ENCODE measurements around the gene HSPA6.

The HSPA6 gene

DNA sequence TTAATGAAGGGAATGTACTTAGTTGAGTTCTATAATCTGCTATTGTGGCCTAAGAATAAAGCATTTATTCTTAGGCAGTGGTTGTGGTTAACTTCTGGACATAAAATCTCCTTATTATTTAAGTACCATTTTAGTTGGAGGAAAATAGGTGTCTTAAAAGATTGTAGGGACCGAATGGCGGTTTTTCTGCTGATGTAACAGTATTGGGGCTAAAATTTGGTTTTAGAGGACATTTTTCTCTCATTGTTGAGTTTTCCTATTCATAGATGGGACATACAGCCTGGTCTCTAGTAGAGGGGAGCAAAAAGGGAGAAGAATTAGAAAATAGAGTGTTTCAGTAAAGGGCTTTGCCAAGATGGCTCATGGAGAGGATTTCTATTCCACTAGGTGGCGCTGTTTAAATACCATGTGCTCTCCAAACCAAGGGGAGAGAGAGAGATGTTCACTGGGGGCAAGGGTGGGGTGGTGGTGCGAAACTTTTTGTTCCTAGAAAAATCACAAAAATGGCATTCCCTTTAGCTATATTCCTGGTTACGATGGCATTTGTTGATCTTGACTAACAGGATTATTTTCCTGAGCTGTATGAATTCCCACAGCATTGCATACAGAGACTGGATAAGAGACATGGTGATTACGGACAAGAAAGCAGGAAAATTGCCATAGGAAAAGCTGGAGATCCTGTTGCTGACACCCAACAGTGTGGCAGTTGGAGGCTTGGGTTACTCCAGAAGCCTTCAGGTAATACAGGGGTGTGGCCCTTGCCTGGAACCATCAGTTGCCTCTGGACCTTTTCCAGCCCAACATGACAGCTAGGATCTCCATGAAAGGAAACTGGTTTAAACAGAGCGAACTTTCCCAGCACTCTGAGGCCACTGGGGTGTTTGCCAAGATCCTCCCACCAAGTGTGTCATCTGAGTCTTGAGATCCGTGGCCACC lies 37.3 kb upstream of the HSPA6 start:
- no peak overlapping the region for H3K27ac ChIP-seq (replicated peaks; ENCODE audit: low read length)
- no peak overlapping the region for H3K14ac ChIP-seq (ENCODE audit: low read length)
- H2BK15ac ChIP-seq (ENCODE audit: low read length) = no peak overlapping the region
- no peak overlapping the region for H2AK5ac ChIP-seq (ENCODE audit: low read depth, low read length)
- peak; percentile 53 for DNase-seq (ENCODE audit: low spot score)
- no peaks in the 10 kb centered on the region for H3K4me1 ChIP-seq (ENCODE audit: control insufficient read depth in 2 of 2, insufficient read depth in 1 of 2, low read depth in 1 of 2, low read length in 2 of 2)
- H2BK12ac ChIP-seq (ENCODE audit: low read length) = no peak overlapping the region
- no CpG with 5 or more reads among the region's 8 CpGs for WGBS, 2 donors (ENCODE audit: extremely low coverage in 2 of 2, insufficient read length in 2 of 2, insufficient replicate concordance in 1 of 2)
- H4K8ac ChIP-seq (ENCODE audit: low read depth, low read length) = no peak overlapping the region
- no peak overlapping the region for H2BK5ac ChIP-seq (ENCODE audit: low read length)
- H3K4ac ChIP-seq (ENCODE audit: low read length) = no peak overlapping the region
- no peak overlapping the region for H2AFZ ChIP-seq (ENCODE audit: low read length)
- no peak overlapping the region for H3K9ac ChIP-seq (ENCODE audit: low read depth, low read length, poor library complexity)
- no peak overlapping the region for H3K23ac ChIP-seq (ENCODE audit: low read depth, low read length, poor library complexity)
- H3K79me1 ChIP-seq (ENCODE audit: low read depth, low read length) = no peaks in the 10 kb centered on the region
- peaks cover 0 to 13% (median 2%) of the 10 kb centered on the region in 3 experiments for H3K27me3 ChIP-seq (ENCODE audit: control insufficient read depth in 3 of 3, insufficient read depth in 3 of 3, low read depth in 1 of 3, low read length in 3 of 3)
- no peak overlapping the region for H2BK120ac ChIP-seq (ENCODE audit: low read depth, low read length)
- no peak overlapping the region for H4K91ac ChIP-seq (ENCODE audit: low read depth, low read length, poor library complexity)
- no peaks in the 10 kb centered on the region for H3K36me3 ChIP-seq (replicated peaks in 1 of 2; ENCODE audit: control insufficient read depth in 2 of 2, insufficient read depth in 2 of 2, low read length in 2 of 2)
- no peaks in the 10 kb centered on the region for H3K9me3 ChIP-seq (replicated peaks in 1 of 2; ENCODE audit: control insufficient read depth in 2 of 2, insufficient read depth in 1 of 2, low read depth in 1 of 2, low read length in 2 of 2)
- no peak overlapping the region for H3K4me2 ChIP-seq (ENCODE audit: insufficient read depth, low read length, poor library complexity, severe bottlenecking)
- no peak overlapping the region for H3K18ac ChIP-seq (ENCODE audit: low read length)
- no peak overlapping the region for H3K4me3 ChIP-seq (ENCODE audit: low read length in 2 of 2)

DNA sequence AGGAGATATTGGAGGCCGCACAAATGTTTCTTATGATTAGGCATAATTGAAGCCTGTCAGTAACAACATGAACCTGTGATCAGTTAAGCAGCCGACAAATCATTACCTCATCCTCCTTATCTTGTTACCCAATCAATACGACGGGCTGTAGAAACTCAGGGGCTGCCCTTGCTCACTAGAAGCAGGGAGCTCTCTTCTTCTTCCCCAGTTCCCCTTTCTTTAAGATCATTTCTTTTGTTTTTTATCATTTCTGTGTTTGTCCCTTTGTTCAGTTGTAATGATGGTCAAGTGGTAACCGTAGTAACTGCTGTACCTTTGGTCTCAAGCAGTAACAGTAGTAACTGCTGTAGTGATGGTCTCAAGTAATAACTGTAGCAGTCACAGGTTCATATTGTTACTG lies 32.9 kb upstream of the HSPA6 start:
- Histone ChIP-seq H3K14ac (ENCODE audit: low read length) (no peak overlapping the region), H2BK5ac (ENCODE audit: low read length) (no peak overlapping the region), H4K91ac (ENCODE audit: low read depth, low read length, poor library complexity) (no peak overlapping the region), H3K4me2 (ENCODE audit: insufficient read depth, low read length, poor library complexity, severe bottlenecking) (no peak overlapping the region), H3K4me3 (ENCODE audit: low read length in 2 of 2) (no peak overlapping the region), H3K36me3 (replicated peaks in 1 of 2; ENCODE audit: control insufficient read depth in 2 of 2, insufficient read depth in 2 of 2, low read length in 2 of 2) (no peaks in the 10 kb centered on the region), H3K27ac (replicated peaks; ENCODE audit: low read length) (no peak overlapping the region), H3K18ac (ENCODE audit: low read length) (no peak overlapping the region), H3K9ac (ENCODE audit: low read depth, low read length, poor library complexity) (no peak overlapping the region), H3K9me3 (replicated peaks in 1 of 2; ENCODE audit: control insufficient read depth in 2 of 2, insufficient read depth in 1 of 2, low read depth in 1 of 2, low read length in 2 of 2) (no peaks in the 10 kb centered on the region), H2BK15ac (ENCODE audit: low read length) (no peak overlapping the region), H2AK5ac (ENCODE audit: low read depth, low read length) (no peak overlapping the region), H3K79me1 (ENCODE audit: low read depth, low read length) (no peaks in the 10 kb centered on the region), H3K4me1 (ENCODE audit: control insufficient read depth in 2 of 2, insufficient read depth in 1 of 2, low read depth in 1 of 2, low read length in 2 of 2) (no peaks in the 10 kb centered on the region), H2BK120ac (ENCODE audit: low read depth, low read length) (no peak overlapping the region), H3K23ac (ENCODE audit: low read depth, low read length, poor library complexity) (no peak overlapping the region), H3K4ac (ENCODE audit: low read length) (no peak overlapping the region), H4K8ac (ENCODE audit: low read depth, low read length) (no peak overlapping the region), H2AFZ (ENCODE audit: low read length) (no peak overlapping the region), H3K27me3 (ENCODE audit: control insufficient read depth in 3 of 3, insufficient read depth in 3 of 3, low read depth in 1 of 3, low read length in 3 of 3) (peaks cover 0 to 6% (median 0%) of the 10 kb centered on the region in 3 experiments), H2BK12ac (ENCODE audit: low read length) (no peak overlapping the region)
- no CpG with 5 or more reads among the region's 5 CpGs for WGBS, 2 donors (ENCODE audit: extremely low coverage in 2 of 2, insufficient read length in 2 of 2, insufficient replicate concordance in 1 of 2)
- no peak for DNase-seq (ENCODE audit: low spot score)

DNA sequence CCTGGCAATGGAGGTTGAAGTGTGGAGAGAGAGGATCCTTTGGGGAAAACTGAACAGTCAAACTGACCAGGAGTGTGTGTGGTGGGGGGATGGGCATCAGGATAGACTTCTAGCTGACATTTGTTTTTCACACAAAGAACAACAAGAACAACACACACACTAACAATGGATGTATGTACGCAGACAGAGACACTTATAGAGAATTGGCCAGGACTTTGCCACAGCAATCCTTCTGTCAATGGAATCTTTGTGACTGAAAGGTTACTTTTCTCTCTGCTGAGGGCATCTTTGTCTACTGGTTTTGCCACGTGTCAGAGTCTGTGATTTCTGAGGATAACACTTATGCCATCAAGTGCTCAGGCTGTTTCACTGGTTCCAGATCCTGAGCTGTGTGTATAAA lies 31.5 kb upstream of the HSPA6 start:
- Histone ChIP-seq H2BK120ac (ENCODE audit: low read depth, low read length) (no peak overlapping the region), H2AFZ (ENCODE audit: low read length) (no peak overlapping the region), H3K4me3 (ENCODE audit: low read length in 2 of 2) (no peak overlapping the region), H3K18ac (ENCODE audit: low read length) (no peak overlapping the region), H3K9ac (ENCODE audit: low read depth, low read length, poor library complexity) (no peak overlapping the region), H2BK15ac (ENCODE audit: low read length) (no peak overlapping the region), H3K4me2 (ENCODE audit: insufficient read depth, low read length, poor library complexity, severe bottlenecking) (no peak overlapping the region), H3K27me3 (ENCODE audit: control insufficient read depth in 3 of 3, insufficient read depth in 3 of 3, low read depth in 1 of 3, low read length in 3 of 3) (peaks cover 0 to 8% (median 0%) of the 10 kb centered on the region in 3 experiments), H3K4ac (ENCODE audit: low read length) (no peak overlapping the region), H3K14ac (ENCODE audit: low read length) (no peak overlapping the region), H3K79me1 (ENCODE audit: low read depth, low read length) (no peaks in the 10 kb centered on the region), H3K9me3 (replicated peaks in 1 of 2; ENCODE audit: control insufficient read depth in 2 of 2, insufficient read depth in 1 of 2, low read depth in 1 of 2, low read length in 2 of 2) (no peaks in the 10 kb centered on the region), H2AK5ac (ENCODE audit: low read depth, low read length) (no peak overlapping the region), H4K8ac (ENCODE audit: low read depth, low read length) (no peak overlapping the region), H3K36me3 (replicated peaks in 1 of 2; ENCODE audit: control insufficient read depth in 2 of 2, insufficient read depth in 2 of 2, low read length in 2 of 2) (no peaks in the 10 kb centered on the region), H3K23ac (ENCODE audit: low read depth, low read length, poor library complexity) (no peak overlapping the region), H3K27ac (replicated peaks; ENCODE audit: low read length) (no peak overlapping the region), H3K4me1 (ENCODE audit: control insufficient read depth in 2 of 2, insufficient read depth in 1 of 2, low read depth in 1 of 2, low read length in 2 of 2) (no peaks in the 10 kb centered on the region), H2BK5ac (ENCODE audit: low read length) (no peak overlapping the region), H4K91ac (ENCODE audit: low read depth, low read length, poor library complexity) (no peak overlapping the region), H2BK12ac (ENCODE audit: low read length) (no peak overlapping the region)
- no peak for DNase-seq (ENCODE audit: low spot score)
- no CpG with 5 or more reads among the region's 2 CpGs for WGBS, 2 donors (ENCODE audit: extremely low coverage in 2 of 2, insufficient read length in 2 of 2, insufficient replicate concordance in 1 of 2)

DNA sequence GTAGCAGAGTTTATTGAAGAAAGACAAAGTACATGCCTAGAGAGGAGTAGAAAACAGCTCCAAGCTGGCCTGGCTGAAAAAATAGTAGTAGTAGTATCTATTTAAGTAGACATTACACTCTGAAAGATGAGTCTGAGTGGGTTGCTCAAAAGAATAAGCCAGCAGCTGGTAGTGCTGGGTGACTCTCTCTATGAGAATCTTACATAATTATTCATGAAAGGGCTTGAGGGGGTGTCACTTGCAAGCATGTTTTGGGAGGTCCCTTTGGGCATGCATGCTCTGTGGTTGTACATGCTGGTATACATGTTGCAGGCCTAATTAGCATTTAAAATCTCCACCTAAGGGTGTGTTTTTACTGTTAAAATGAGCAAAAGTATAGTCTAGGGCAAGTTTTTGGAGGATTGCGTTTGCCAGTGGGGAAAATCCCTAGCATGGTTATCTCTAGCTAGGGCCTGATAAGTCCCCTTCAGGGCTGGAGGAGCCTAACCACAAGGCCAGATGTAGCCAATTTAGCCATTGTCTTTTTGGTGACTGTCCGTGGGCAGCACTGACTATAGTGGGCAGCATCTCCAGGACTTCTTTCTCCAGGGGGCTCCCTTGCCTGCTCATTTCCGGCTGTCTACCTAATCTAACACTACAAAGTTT lies 30.1 kb upstream of the HSPA6 start:
- H3K4me2 ChIP-seq (ENCODE audit: insufficient read depth, low read length, poor library complexity, severe bottlenecking) = no peak overlapping the region
- H3K4ac ChIP-seq (ENCODE audit: low read length) = no peak overlapping the region
- no peak overlapping the region for H3K27ac ChIP-seq (replicated peaks; ENCODE audit: low read length)
- no CpG with 5 or more reads among the region's 3 CpGs for WGBS, 2 donors (ENCODE audit: extremely low coverage in 2 of 2, insufficient read length in 2 of 2, insufficient replicate concordance in 1 of 2)
- H3K18ac ChIP-seq (ENCODE audit: low read length) = no peak overlapping the region
- no peak overlapping the region for H4K8ac ChIP-seq (ENCODE audit: low read depth, low read length)
- H3K36me3 ChIP-seq (replicated peaks in 1 of 2; ENCODE audit: control insufficient read depth in 2 of 2, insufficient read depth in 2 of 2, low read length in 2 of 2) = no peaks in the 10 kb centered on the region
- H2BK120ac ChIP-seq (ENCODE audit: low read depth, low read length) = no peak overlapping the region
- no peak overlapping the region for H2AFZ ChIP-seq (ENCODE audit: low read length)
- no peaks in the 10 kb centered on the region for H3K79me1 ChIP-seq (ENCODE audit: low read depth, low read length)
- H2BK15ac ChIP-seq (ENCODE audit: low read length) = no peak overlapping the region
- no peak overlapping the region for H3K14ac ChIP-seq (ENCODE audit: low read length)
- H3K4me3 ChIP-seq (ENCODE audit: low read length in 2 of 2) = no peak overlapping the region
- H3K4me1 ChIP-seq (ENCODE audit: control insufficient read depth in 2 of 2, insufficient read depth in 1 of 2, low read depth in 1 of 2, low read length in 2 of 2) = no peaks in the 10 kb centered on the region
- no peak overlapping the region for H2AK5ac ChIP-seq (ENCODE audit: low read depth, low read length)
- no peak overlapping the region for H2BK5ac ChIP-seq (ENCODE audit: low read length)
- DNase-seq (ENCODE audit: low spot score) = no peak
- H3K9ac ChIP-seq (ENCODE audit: low read depth, low read length, poor library complexity) = no peak overlapping the region
- H3K9me3 ChIP-seq (replicated peaks in 1 of 2; ENCODE audit: control insufficient read depth in 2 of 2, insufficient read depth in 1 of 2, low read depth in 1 of 2, low read length in 2 of 2) = no peaks in the 10 kb centered on the region
- no peak overlapping the region for H3K23ac ChIP-seq (ENCODE audit: low read depth, low read length, poor library complexity)
- no peak overlapping the region for H2BK12ac ChIP-seq (ENCODE audit: low read length)
- H3K27me3 ChIP-seq (ENCODE audit: control insufficient read depth in 3 of 3, insufficient read depth in 3 of 3, low read depth in 1 of 3, low read length in 3 of 3) = peaks cover 0 to 10% (median 0%) of the 10 kb centered on the region in 3 experiments
- no peak overlapping the region for H4K91ac ChIP-seq (ENCODE audit: low read depth, low read length, poor library complexity)
